ENCODE measurements around the gene SNAI1.
"Not testable (repeated sequence)": the region's sequence is repeated elsewhere in the genome, so short reads cannot be mapped to it uniquely, and the experiment has no call there.

Gene SNAI1

GRCh38 chr20:49964964-49965780 is 17.6 kb upstream of the SNAI1 start:
- peak; percentile 77 for DNase-seq (ENCODE audit: low spot score)

DNA sequence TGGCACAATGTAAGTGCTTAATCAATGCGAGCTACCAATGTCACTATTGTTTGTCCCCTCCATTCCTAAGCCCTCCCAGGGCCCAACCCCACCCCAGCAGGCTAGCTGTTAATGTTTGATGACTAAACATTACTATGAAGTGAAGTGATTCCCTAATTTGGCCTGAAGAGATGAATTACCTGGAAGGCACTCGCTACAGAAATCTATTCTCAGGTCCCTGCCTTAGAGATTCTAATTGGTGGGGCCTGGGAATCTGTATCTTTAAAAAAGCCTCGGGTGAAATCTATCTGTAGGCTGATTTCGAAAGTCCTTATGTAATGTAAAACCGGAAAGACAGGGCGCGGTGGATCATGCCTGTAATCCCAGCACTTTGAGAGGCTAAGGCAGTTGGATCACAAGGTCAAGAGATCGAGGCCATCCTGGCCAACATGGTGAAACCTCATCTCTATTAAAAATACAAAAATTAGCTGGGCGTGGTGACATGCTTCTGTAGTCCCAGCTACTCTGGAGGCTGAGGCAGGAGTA is 16.9 kb upstream of the SNAI1 start:
- DNase-seq (ENCODE audit: low spot score): no peak

GRCh38 chr20:49966861-49967260 is 15.9 kb upstream of the SNAI1 start:
- DNase-seq (ENCODE audit: low spot score): no peak

DNA sequence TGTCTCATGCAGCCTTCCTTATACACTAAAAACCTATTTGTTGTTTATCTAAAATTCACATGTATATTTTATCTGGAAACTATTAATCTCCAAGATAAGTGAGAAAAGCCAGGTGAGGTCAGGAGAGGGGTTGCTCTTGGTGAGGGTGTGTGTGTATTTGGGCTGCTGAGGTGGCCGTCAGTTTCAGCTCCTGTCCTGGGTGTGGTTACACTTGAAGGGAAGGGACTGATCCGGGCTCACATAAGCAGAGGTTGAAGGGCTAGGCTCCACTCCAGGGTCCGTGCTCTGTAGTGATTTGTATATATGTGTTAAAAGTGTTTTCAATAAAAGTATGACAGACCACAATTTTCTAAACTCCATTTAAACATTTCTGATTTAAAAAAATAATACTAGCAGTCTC is 13.5 kb upstream of the SNAI1 start:
- no peak for DNase-seq (ENCODE audit: low spot score)

- no peak for DNase-seq (ENCODE audit: low spot score)
Measured at GRCh38 chr20:49969946-49970345, 12.8 kb upstream of the SNAI1 start.

DNA sequence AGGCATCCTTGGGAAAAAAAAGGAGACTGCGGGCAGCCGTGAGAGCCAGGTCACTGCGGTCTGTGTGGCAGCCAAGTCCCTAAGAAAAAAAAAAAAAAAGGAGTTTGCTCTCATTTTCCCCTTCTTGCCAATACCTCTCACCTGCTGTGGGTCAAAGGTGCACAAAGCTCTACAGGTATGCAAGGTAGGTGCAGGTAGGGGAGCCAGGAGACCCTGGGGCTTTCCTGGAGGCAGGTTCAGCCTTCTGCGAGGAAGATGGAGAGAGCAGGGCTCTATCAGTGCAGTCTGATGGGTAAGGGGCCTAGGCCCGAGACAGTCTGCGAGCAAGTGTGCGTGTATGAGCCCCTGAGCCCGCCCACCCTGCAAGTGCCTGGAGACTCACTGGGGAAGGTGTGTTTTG is 12.3 kb upstream of the SNAI1 start:
- no peak for DNase-seq (ENCODE audit: low spot score)

DNA sequence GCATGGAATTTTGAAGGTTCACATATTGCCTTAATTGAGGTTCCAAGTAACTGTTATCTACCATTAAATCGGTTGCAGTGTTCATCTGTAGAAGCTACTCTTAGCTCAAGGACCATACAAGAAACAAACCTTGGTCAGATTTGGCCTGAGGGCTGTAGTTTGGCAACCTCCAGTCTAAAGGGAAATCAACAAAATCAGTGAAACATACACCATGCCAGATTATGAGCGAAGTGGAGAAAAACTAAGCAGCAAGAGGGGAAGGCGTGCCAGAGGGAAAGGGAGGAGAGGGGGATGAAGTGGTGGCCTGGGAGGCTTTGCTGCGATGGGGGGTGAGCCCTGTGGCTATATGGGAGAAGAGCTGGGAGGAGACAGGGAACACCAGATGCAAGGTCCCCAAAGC is 8.8 kb upstream of the SNAI1 start:
- DNase-seq (ENCODE audit: low spot score): no peak

- DNase-seq (ENCODE audit: low spot score): no peak
Measured at GRCh38 chr20:49976542-49976941, 6.2 kb upstream of the SNAI1 start.

- not testable (repeated sequence) for DNase-seq (ENCODE audit: low spot score)
Measured at GRCh38 chr20:49977740-49978139, 5.0 kb upstream of the SNAI1 start.

GRCh38 chr20:49978685-49979029 is 4.1 kb upstream of the SNAI1 start:
- no peak for DNase-seq (ENCODE audit: low spot score)

GRCh38 chr20:49979030-49979832 is 3.5 kb upstream of the SNAI1 start:
- peak; percentile 86 for DNase-seq (ENCODE audit: low spot score)

DNA sequence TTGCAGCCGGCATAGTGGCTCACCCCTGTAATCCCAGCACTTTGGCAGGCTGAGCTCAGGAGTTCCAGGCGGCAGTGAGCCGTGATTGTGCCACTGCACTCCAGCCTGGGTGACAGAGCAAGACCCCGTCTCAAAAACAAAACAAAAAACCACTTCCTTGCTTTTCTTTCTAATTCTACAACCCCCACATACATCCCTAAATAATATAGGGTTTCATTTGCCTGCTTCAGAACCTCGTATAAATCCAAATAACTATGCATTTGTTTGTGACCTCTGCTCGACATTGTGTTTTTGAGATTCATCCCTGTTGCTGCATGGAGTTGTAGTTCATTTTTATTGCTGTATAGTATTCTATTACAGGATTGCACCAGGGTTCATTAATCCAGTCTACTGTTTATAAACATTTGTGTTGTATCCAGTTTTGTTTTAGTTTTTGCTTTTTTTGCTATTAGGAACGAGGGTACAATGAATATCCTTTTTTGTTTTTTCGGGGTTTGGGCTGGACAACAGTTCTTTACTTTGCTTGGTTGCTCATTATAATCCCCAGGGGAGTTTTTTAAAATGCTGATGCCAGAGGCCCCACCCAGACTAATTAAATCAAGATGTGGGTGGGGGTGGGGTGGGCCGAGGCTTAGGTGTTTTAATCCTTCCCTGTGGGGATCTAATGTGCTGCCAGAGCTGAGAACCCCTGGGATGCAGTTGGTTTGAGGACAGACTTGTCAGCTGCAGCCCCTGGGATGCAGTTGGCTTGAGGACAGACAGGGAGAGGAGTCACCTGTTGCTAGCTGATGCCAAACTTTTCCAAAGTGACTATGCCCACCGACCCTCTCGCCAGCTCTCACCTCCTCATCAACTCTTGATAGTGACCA is 2.4 kb upstream of the SNAI1 start:
- DNase-seq (ENCODE audit: low spot score): no peak

- no peak for DNase-seq (ENCODE audit: low spot score)
Measured at GRCh38 chr20:49981218-49982071, 1.3 kb upstream of the SNAI1 start.

DNA sequence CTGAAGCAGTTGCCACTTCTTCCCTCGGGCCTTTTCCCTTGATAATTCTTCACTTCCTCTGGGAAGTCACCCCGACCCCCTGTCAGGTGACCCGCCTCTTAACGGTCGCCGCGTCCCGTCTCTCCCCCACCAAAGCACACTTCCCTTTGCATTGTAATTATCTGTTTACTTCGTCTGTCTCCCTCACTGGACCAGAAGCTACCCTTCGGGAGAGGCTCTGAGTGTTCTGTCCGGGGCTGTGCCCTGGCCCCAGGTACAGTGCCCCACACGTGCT is 771 bp upstream of the SNAI1 start:
- no peak for DNase-seq (ENCODE audit: low spot score)

- DNase-seq (ENCODE audit: low spot score): no peak
Measured at GRCh38 chr20:49983123-49983847, 505 bp downstream of the SNAI1 start.

- DNase-seq (ENCODE audit: low spot score): no peak
Measured at GRCh38 chr20:49983848-49984408, 1.1 kb downstream of the SNAI1 start.

DNA sequence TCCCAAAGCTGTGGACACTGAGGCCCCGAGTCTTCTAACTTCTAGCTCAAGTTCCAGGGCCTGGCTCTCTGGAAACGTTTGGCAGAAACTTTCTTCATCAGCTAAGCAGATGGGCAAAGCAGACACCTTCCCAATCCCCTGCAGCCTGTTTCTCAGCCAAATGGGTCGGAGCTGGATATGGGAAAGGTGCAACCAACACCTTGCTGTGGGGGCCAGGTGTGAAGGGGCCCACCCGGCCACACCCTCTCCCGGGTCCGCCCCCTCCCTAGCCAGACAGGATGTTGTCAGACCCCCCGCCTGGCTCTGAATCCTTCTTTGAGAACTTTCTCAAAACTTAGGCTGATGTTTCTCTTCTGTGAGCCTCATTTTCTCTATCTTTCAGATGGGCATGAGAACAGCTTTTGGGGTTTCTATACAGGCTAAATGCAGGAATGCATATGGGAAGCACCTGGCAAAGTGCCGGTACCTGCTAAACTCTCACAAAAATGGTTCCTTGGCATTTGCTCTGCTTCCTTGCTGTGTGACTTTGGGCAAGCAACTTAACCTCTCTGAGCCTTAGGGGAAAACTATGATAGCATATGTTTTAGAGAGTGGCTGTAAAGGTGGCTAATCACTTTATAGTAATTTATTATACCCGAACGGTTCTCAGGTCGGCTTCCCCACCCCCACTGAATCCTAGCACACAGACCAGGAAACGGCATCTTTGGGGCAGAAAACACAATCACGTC is 1.8 kb downstream of the SNAI1 start:
- DNase-seq (ENCODE audit: low spot score): no peak

DNA sequence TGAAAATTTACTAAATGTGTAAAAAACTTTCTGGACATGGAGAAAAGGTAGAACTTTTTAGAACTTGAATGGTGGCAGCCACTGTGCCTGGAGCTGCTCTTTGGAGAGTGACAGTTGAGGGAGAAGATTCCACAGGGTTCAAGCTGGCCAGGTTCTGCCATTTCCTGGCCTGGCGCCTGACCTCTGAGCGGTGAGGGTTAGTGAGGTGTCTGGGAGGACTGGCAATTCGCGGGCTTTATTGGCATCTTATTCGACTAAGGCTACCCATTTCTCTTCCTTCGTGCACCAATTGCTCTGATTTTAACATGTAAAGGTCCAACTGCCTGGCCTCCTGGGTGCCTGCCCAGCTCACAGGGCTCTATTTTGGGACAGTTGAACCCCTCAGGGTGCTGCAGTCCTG is 2.4 kb downstream of the SNAI1 start:
- no peak for DNase-seq (ENCODE audit: low spot score)

- DNase-seq (ENCODE audit: low spot score): no peak
Measured at GRCh38 chr20:49985617-49986016, 2.8 kb downstream of the SNAI1 start.

GRCh38 chr20:49986049-49986448 is 3.3 kb downstream of the SNAI1 start:
- DNase-seq (ENCODE audit: low spot score): no peak
